ENCODE results near the gene DNAJC28. TPM values are rescaled to one million over a fixed set of nuclear protein-coding genes. Genes with fewer than 3 reads are reported as not detected.
A peak's percentile ranks its signal among the peaks of the same experiment; 100 is the strongest.

The DNAJC28 gene
- total RNA-seq, 1 donor from 2014 or later: 1.5 TPM

GRCh38 chr21:33495743-33496142 lies 4.2 kb upstream of the DNAJC28 start:
- TF ChIP-seq CTCF (IDR thresholded peaks at IDR 0.05): no peak
- intact Hi-C loops (cut with DNase I): no loop called here
- Histone ChIP-seq H3K36me3 (no peaks in the 10 kb centered on the region), H3K27ac (no peak overlapping the region), H3K4me3 (no peak overlapping the region), H3K9me3 (no peaks in the 10 kb centered on the region), H3K4me1 (no peaks in the 10 kb centered on the region), H3K27me3 (no peaks in the 10 kb centered on the region)
- no peak for DNase-seq (ENCODE audit: low spot score in 2 of 2)

GRCh38 chr21:33493756-33494155 lies 2.2 kb upstream of the DNAJC28 start:
- no peak overlapping the region for H3K4me3 ChIP-seq
- no peak for TF ChIP-seq CTCF (IDR thresholded peaks at IDR 0.05)
- intact Hi-C loops (cut with DNase I): loop anchor here (5.0 kb wide), 1 partner anchor 94 kb away; the partner anchor contains the start of gene DONSON
- no peak for DNase-seq (ENCODE audit: low spot score in 2 of 2)
- no peaks in the 10 kb centered on the region for H3K36me3 ChIP-seq
- no peaks in the 10 kb centered on the region for H3K9me3 ChIP-seq
- H3K27ac ChIP-seq: no peak overlapping the region
- H3K27me3 ChIP-seq: no peaks in the 10 kb centered on the region
- no peaks in the 10 kb centered on the region for H3K4me1 ChIP-seq

- intact Hi-C loops (cut with DNase I): loop anchor here (5.0 kb wide), 1 partner anchor 95 kb away; the partner anchor contains the start of gene DONSON
- no peak for TF ChIP-seq CTCF (IDR thresholded peaks at IDR 0.05)
- H3K27me3 ChIP-seq: no peaks in the 10 kb centered on the region
- no peak overlapping the region for H3K4me3 ChIP-seq
- no peak for DNase-seq (ENCODE audit: low spot score in 2 of 2)
- no peaks in the 10 kb centered on the region for H3K36me3 ChIP-seq
- no peaks in the 10 kb centered on the region for H3K9me3 ChIP-seq
- H3K4me1 ChIP-seq: no peaks in the 10 kb centered on the region
- no peak overlapping the region for H3K27ac ChIP-seq
These were observed 1.1 kb upstream of the DNAJC28 start for GRCh38 chr21:33492571-33492970.

- intact Hi-C loops (cut with DNase I): loop anchor here (1.0 to 5.0 kb wide), 2 partner anchors 12 to 96 kb away; partner anchors contain the start of genes DONSON and TMEM50B
- no peaks in the 10 kb centered on the region for H3K9me3 ChIP-seq
- no peak for DNase-seq (ENCODE audit: low spot score in 2 of 2)
- H3K27me3 ChIP-seq: no peaks in the 10 kb centered on the region
- H3K27ac ChIP-seq: peak overlapping the region; percentile 72 to 79
- no peaks in the 10 kb centered on the region for H3K4me1 ChIP-seq
- H3K4me3 ChIP-seq: peak overlapping the region; percentile 69 to 75
- TF ChIP-seq CTCF (IDR thresholded peaks at IDR 0.05): no peak
- H3K36me3 ChIP-seq: no peaks in the 10 kb centered on the region
These were observed 534 bp downstream of the DNAJC28 start for GRCh38 chr21:33490991-33491372.

GRCh38 chr21:33488936-33489335 lies 2.6 kb downstream of the DNAJC28 start:
- TF ChIP-seq CTCF (IDR thresholded peaks at IDR 0.05): no peak
- Histone ChIP-seq H3K36me3 (no peaks in the 10 kb centered on the region), H3K27me3 (no peaks in the 10 kb centered on the region), H3K9me3 (no peaks in the 10 kb centered on the region), H3K4me3 (no peak overlapping the region), H3K27ac (no peak overlapping the region), H3K4me1 (no peaks in the 10 kb centered on the region)
- no peak for DNase-seq (ENCODE audit: low spot score in 2 of 2)
- intact Hi-C loops (cut with DNase I): no loop called here

GRCh38 chr21:33487996-33488395 lies 3.5 kb downstream of the DNAJC28 start:
- intact Hi-C loops (cut with DNase I): no loop called here
- no peaks in the 10 kb centered on the region for H3K9me3 ChIP-seq
- H3K4me3 ChIP-seq: no peak overlapping the region
- H3K4me1 ChIP-seq: no peaks in the 10 kb centered on the region
- DNase-seq (ENCODE audit: low spot score in 2 of 2): no peak
- TF ChIP-seq CTCF (IDR thresholded peaks at IDR 0.05): no peak
- no peak overlapping the region for H3K27ac ChIP-seq
- no peaks in the 10 kb centered on the region for H3K36me3 ChIP-seq
- no peaks in the 10 kb centered on the region for H3K27me3 ChIP-seq

Data from ascending aorta (tissue), 2 donors.